H1 (cell line): ENCODE measurements around the gene VGLL4. TPM values are rescaled to one million over a fixed set of nuclear protein-coding genes. Genes with fewer than 3 reads are reported as not detected.

ENCODE experiments used
- CTCF ChIA-PET: fragments of 300-600 bp; sonication (Branson Sonifier 250); formaldehyde crosslinking; loops from one replicate; lab custom pipeline; 2021; ENCODE audit not compliant: partially characterized antibody; lab: Charles Lee
- POLR2A ChIA-PET: fragments of 300-600 bp; sonication (Branson Sonifier 250); formaldehyde crosslinking; loops from one replicate; lab custom pipeline; 2021; ENCODE audit warnings: inconsistent platforms; ENCODE audit not compliant: partially characterized antibody; lab: Charles Lee
- DNase-seq, 2 experiments: peaks; one replicate each; pipeline versions ENCODE4 v3.0.0 to v3.0.0-alpha.2; 2010 to 2022; ENCODE audit warnings: low spot score in 2 of 2, low read depth in 1 of 2, mixed read lengths in 1 of 2
- FAIRE-seq: peaks from 2 replicates; lab custom pipeline; 2011; peaks lifted over from hg19 to GRCh38; lab: Jason Lieb, UNC
- H2AFZ ChIP-seq: 2 replicates; pipeline ENCODE4 v1.8.1; 2012; ENCODE audit warnings: low read length, inconsistent platforms
- H2AK5ac ChIP-seq: 2 replicates; pipeline ENCODE4 v1.6.1; 2013; ENCODE audit warnings: low read depth, low read length
- H2BK120ac ChIP-seq: replicated peaks from 2 replicates; pipeline ENCODE3; 2013; ENCODE audit warnings: low read depth, low read length, inconsistent platforms
- H2BK12ac ChIP-seq: 2 replicates; pipeline ENCODE4 v1.6.1; 2013; ENCODE audit warnings: low read depth, low read length
- H2BK15ac ChIP-seq: 2 replicates; pipeline ENCODE4 v1.6.1; 2013; ENCODE audit warnings: low read length
- H2BK20ac ChIP-seq: 2 replicates; pipeline ENCODE4 v1.6.1; 2013; ENCODE audit warnings: low read length
- H2BK5ac ChIP-seq: 2 replicates; pipeline ENCODE4 v1.6.1; 2013; ENCODE audit warnings: low read depth, low read length
- H3K14ac ChIP-seq: 2 replicates; pipeline ENCODE4 v1.6.1; 2013; ENCODE audit warnings: inconsistent platforms; ENCODE audit not compliant: insufficient read length
- H3K18ac ChIP-seq: 2 replicates; pipeline ENCODE4 v1.6.1; 2013; ENCODE audit warnings: low read length; ENCODE audit errors: extremely low read depth
- H3K23ac ChIP-seq: 2 replicates; pipeline ENCODE4 v1.6.1; 2013; ENCODE audit warnings: inconsistent platforms; ENCODE audit not compliant: insufficient read length
- H3K23me2 ChIP-seq: 2 replicates; pipeline ENCODE4 v1.6.1; 2013; ENCODE audit warnings: low read depth, low read length
- H3K27ac ChIP-seq: 2 replicates; pipeline ENCODE4 v1.6.1; 2011; ENCODE audit warnings: low read depth, low read length, inconsistent platforms
- H3K27me3 ChIP-seq, 4 experiments: replicated peaks in 1 of 4; 1 replicate in 1 of 4; 2 replicates in 3 of 4; pipeline versions ENCODE4 v1.6.1 to v1.8.1; 2011 to 2013; ENCODE audit warnings: low read length in 3 of 4, mild to moderate bottlenecking in 3 of 4, inconsistent platforms in 2 of 4, mixed read lengths in 2 of 4, moderate library complexity in 1 of 4; ENCODE audit not compliant: control insufficient read depth in 3 of 4, insufficient read depth in 3 of 4; ENCODE audit errors: extremely low read depth in 1 of 4
- H3K36me3 ChIP-seq, 4 experiments: 2 replicates each; pipeline versions ENCODE4 v1.6.1 to v1.8.1; 2011 to 2013; ENCODE audit warnings: mild to moderate bottlenecking in 4 of 4, low read length in 3 of 4, moderate library complexity in 2 of 4, control low read depth in 1 of 4, inconsistent platforms in 1 of 4; ENCODE audit not compliant: insufficient read depth in 4 of 4, control insufficient read depth in 2 of 4
- H3K4ac ChIP-seq: replicated peaks from 2 replicates; pipeline ENCODE3; 2013; ENCODE audit warnings: low read length, low read depth, mixed read lengths, inconsistent platforms; ENCODE audit not compliant: insufficient read length
- H3K4me1 ChIP-seq, 4 experiments: replicated peaks in 1 of 4; 1 replicate in 1 of 4; 2 replicates in 3 of 4; pipeline versions ENCODE4 v1.6.1 to v1.8.1; 2011 to 2013; ENCODE audit warnings: low read length in 3 of 4, inconsistent platforms in 2 of 4, mixed read lengths in 1 of 4; ENCODE audit not compliant: insufficient read depth in 4 of 4, control insufficient read depth in 3 of 4
- H3K4me2 ChIP-seq, 2 experiments: 2 replicates each; pipeline versions ENCODE4 v1.6.1 to v1.8.1; 2011 to 2013; ENCODE audit warnings: low read depth in 2 of 2, low read length in 2 of 2, control low read depth in 1 of 2, inconsistent platforms in 1 of 2, mild to moderate bottlenecking in 1 of 2; ENCODE audit not compliant: insufficient read depth in 1 of 2
- H3K4me3 ChIP-seq, 4 experiments: fragments of 200-600, 300-600 bp in 1 of 4; sonication (generic), shearing (Covaris generic), sonication (Bioruptor Twin) in 1 of 4; 2 replicates each; pipeline versions ENCODE4 v1.5.1 to v1.8.1; 2011 to 2016; ENCODE audit warnings: low read length in 4 of 4, low read depth in 3 of 4, control low read depth in 2 of 4, inconsistent platforms in 2 of 4, mild to moderate bottlenecking in 2 of 4, mixed read lengths in 1 of 4, moderate library complexity in 1 of 4; ENCODE audit not compliant: insufficient read depth in 2 of 4; ENCODE audit errors: extremely low read depth in 1 of 4
- H3K56ac ChIP-seq: replicated peaks from 2 replicates; pipeline ENCODE3; 2013; ENCODE audit warnings: low read depth, mild to moderate bottlenecking, mixed read lengths, low read length, inconsistent platforms; ENCODE audit not compliant: insufficient read length
- H3K79me1 ChIP-seq: 2 replicates; pipeline ENCODE4 v1.6.1; 2013; ENCODE audit warnings: low read depth, low read length, control low read depth
- H3K79me2 ChIP-seq, 2 experiments: 2 replicates each; pipeline versions ENCODE4 v1.6.1 to v1.8.1; 2012 to 2013; ENCODE audit warnings: low read length in 2 of 2, mild to moderate bottlenecking in 2 of 2, inconsistent platforms in 1 of 2; ENCODE audit not compliant: insufficient read depth in 2 of 2, control insufficient read depth in 1 of 2
- H3K9ac ChIP-seq, 4 experiments: replicated peaks in 1 of 4; 1 replicate in 1 of 4; 2 replicates in 3 of 4; pipeline versions ENCODE4 v1.6.1 to v1.8.1; 2011 to 2013; ENCODE audit warnings: low read depth in 3 of 4, low read length in 3 of 4, control low read depth in 2 of 4, mild to moderate bottlenecking in 2 of 4, moderate library complexity in 2 of 4, inconsistent platforms in 1 of 4; ENCODE audit errors: extremely low read depth in 1 of 4
- H3K9me3 ChIP-seq, 2 experiments: 2 replicates each; pipeline versions ENCODE4 v1.6.1 to v1.8.1; 2012 to 2013; ENCODE audit warnings: mild to moderate bottlenecking in 2 of 2, moderate library complexity in 2 of 2, control low read depth in 1 of 2, inconsistent platforms in 1 of 2, low read depth in 1 of 2, low read length in 1 of 2, mixed read lengths in 1 of 2; ENCODE audit not compliant: insufficient read depth in 2 of 2
- H4K20me1 ChIP-seq, 2 experiments: replicated peaks in 1 of 2; 2 replicates each; pipeline versions ENCODE3 to v1.8.1; 2011 to 2013; ENCODE audit warnings: inconsistent platforms in 2 of 2, low read length in 2 of 2, mild to moderate bottlenecking in 1 of 2; ENCODE audit not compliant: insufficient read depth in 2 of 2, control insufficient read depth in 1 of 2
- H4K5ac ChIP-seq: 2 replicates; pipeline ENCODE4 v1.6.1; 2013; ENCODE audit warnings: low read length, low read depth, mixed read lengths, inconsistent platforms; ENCODE audit not compliant: insufficient read length
- H4K8ac ChIP-seq: 2 replicates; pipeline ENCODE4 v1.8.0; 2013; ENCODE audit warnings: mild to moderate bottlenecking, moderate library complexity, low read length, inconsistent platforms; ENCODE audit not compliant: insufficient read depth; ENCODE audit errors: extremely low read depth
- H4K91ac ChIP-seq: replicated peaks from 2 replicates; pipeline ENCODE3; 2013; ENCODE audit warnings: low read length, mixed read lengths, inconsistent platforms; ENCODE audit not compliant: insufficient read length
- CBX5 ChIP-seq: fragments of 300-800, 300-1000 bp; sonication (generic); IDR thresholded peaks from 2 replicates; pipeline ENCODE4 v1.7.1; 2016; ENCODE audit warnings: antibody characterized with exemption, low read length, low read depth
- CTCF ChIP-seq, 3 experiments: IDR thresholded peaks; 1 replicate in 2 of 3; 2 replicates in 1 of 3; pipeline versions ENCODE4 v1.5.1 to v1.6.1; 2011; ENCODE audit warnings: low read length in 3 of 3, mild to moderate bottlenecking in 3 of 3, inconsistent platforms in 2 of 3, low read depth in 1 of 3, moderate library complexity in 1 of 3; ENCODE audit not compliant: insufficient read depth in 1 of 3; ENCODE audit errors: control extremely low read depth in 1 of 3
- POLR2AphosphoS5 ChIP-seq: IDR thresholded peaks from 2 replicates; pipeline ENCODE4 v1.6.1; 2011; ENCODE audit warnings: low read depth, low read length
- RAD21 ChIP-seq, 2 experiments: IDR thresholded peaks in 1 of 2; conservative IDR thresholded peaks in 1 of 2; 2 replicates each; pipeline ENCODE4 v1.6.1; 2011; ENCODE audit warnings: low read depth in 2 of 2, low read length in 2 of 2, improper control_type of control experiment in 1 of 2, inconsistent platforms in 1 of 2, mild to moderate bottlenecking in 1 of 2, moderate library complexity in 1 of 2
- SIN3A ChIP-seq, 2 experiments: IDR thresholded peaks in 1 of 2; conservative IDR thresholded peaks in 1 of 2; 2 replicates each; pipeline ENCODE4 v1.6.1; 2011 to 2012; ENCODE audit warnings: low read length in 2 of 2, improper control_type of control experiment in 1 of 2, low read depth in 1 of 2, mild to moderate bottlenecking in 1 of 2
- SIRT6 ChIP-seq: IDR thresholded peaks from one replicate; pipeline ENCODE4 v1.7.1; 2012; ENCODE audit warnings: low read length, inconsistent platforms
- TAF1 ChIP-seq: IDR thresholded peaks from 2 replicates; pipeline ENCODE4 v1.6.1; 2011; ENCODE audit warnings: mild to moderate bottlenecking, low read depth, low read length
- WGBS, 2 experiments: shearing (Covaris generic) in 1 of 2; methylation state at CpG; one replicate each; pipeline versions ENCODE4 v1.1.6 to v1.1.7; 2013 to 2015; ENCODE audit warnings: low lambda C conversion rate in 2 of 2, mixed read lengths in 2 of 2, inconsistent platforms in 1 of 2, low coverage in 1 of 2, missing lambda C conversion rate in 1 of 2; ENCODE audit not compliant: insufficient replicate concordance in 2 of 2, insufficient coverage in 1 of 2, insufficient read length in 1 of 2; ENCODE audit errors: extremely low coverage in 1 of 2, missing lambda C conversion rate in 1 of 2; 5-methylcytosine and 5-hydroxymethylcytosine counted together
- polyA plus RNA-seq, 7 experiments: library from polyadenylated mRNA; depleted of rRNA in 3 of 7; stranded (reverse) in 5 of 7; unstranded in 2 of 7; fragments of >200 nt in 5 of 7; fragments of 200-250 nt in 2 of 7; gene quantifications; 1 replicate in 5 of 7; 2 replicates in 1 of 7; 4 replicates in 1 of 7; pipeline versions ENCODE4 v1.2.1 to v1.2.3, GENCODE V29; 2011 to 2013; ENCODE audit warnings: missing spikeins in 2 of 7, mixed read lengths in 2 of 7
- total RNA-seq: library from RNA; stranded (reverse); fragmentation: NEBNext Ultra II Directional; extraction: Animal tissue kit (Norgen Biotek cat#: 25700); gene quantifications from 2 replicates; pipeline ENCODE4 v1.2.1, GENCODE V29; 2021
- TF ChIP-seq, protein P1 (sequence below): IDR thresholded peaks from 2 replicates; pipeline ENCODE4 v1.6.1; 2011; ENCODE audit warnings: low read length, improper control_type of control experiment

The VGLL4 gene
- total and polyA plus RNA-seq, 2 of the 8 experiments (the other 6 are each of a cell fraction or from before 2014, with no cell fraction given), result 45.1 to 50.0 TPM

GRCh38 chr3:11679964-11680363 is 36.2 kb upstream of the VGLL4 start:
- H2AFZ ChIP-seq, result no peak overlapping the region
- H3K23me2 ChIP-seq, result no peaks in the 10 kb centered on the region
- H3K4me2 ChIP-seq, result no peak overlapping the region
- no peak overlapping the region for H3K9ac ChIP-seq
- H3K79me2 ChIP-seq, result no peaks in the 10 kb centered on the region
- WGBS, 2 experiments, result 97% methylated on average over 5 of the region's 5 CpGs; no CpG with 5 or more reads in 1 of the 2 experiments
- no peak overlapping the region for H3K18ac ChIP-seq
- 0 out of 2 replicates have a peak overlapping the region, but pooled peaks have one; percentile 60 for H2BK12ac ChIP-seq
- ChIA-PET CTCF (interaction anchor here (0.6 to 1.4 kb wide), 4 partner anchors 18 to 137 kb away, joined by 3 to 4 read pairs (median 4); no protein-coding TSS in a partner anchor), POLR2A (no interaction called here)
- no peak overlapping the region for H3K23ac ChIP-seq
- DNase-seq, result no peak
- no peak overlapping the region for H3K27ac ChIP-seq
- peak overlapping the region; percentile 40 for H2BK5ac ChIP-seq
- peak overlapping the region; percentile 76; the same call in 1 of the 2 replicates for H2AK5ac ChIP-seq
- no peak overlapping the region for H3K56ac ChIP-seq
- FAIRE-seq, result no peak
- no peaks in the 10 kb centered on the region for H4K20me1 ChIP-seq
- no peaks in the 10 kb centered on the region for H3K36me3 ChIP-seq
- H3K27me3 ChIP-seq, result no peaks in the 10 kb centered on the region
- no peaks in the 10 kb centered on the region for H3K4me1 ChIP-seq
- no peaks in the 10 kb centered on the region for H3K9me3 ChIP-seq
- H3K14ac ChIP-seq, result no peak overlapping the region
- H3K79me1 ChIP-seq, result peaks cover 2% of the 10 kb centered on the region; the same call in 1 of the 2 replicates
- H4K91ac ChIP-seq, result no peak overlapping the region
- H3K4me3 ChIP-seq, result no peak overlapping the region
- H3K4ac ChIP-seq, result no peak overlapping the region
- H4K8ac ChIP-seq, result no peak overlapping the region
- H2BK15ac ChIP-seq, result no peak overlapping the region
- H2BK120ac ChIP-seq, result no peak overlapping the region
- H4K5ac ChIP-seq, result no peak overlapping the region
- no peak overlapping the region for H2BK20ac ChIP-seq
- TF ChIP-seq SIN3A (conservative IDR thresholded peaks at IDR 0.05 in 1 of 2, IDR thresholded peaks at IDR 0.05 in 1 of 2; ENCODE audit: low read depth in 1 of 2, low read length in 2 of 2) (no peak), RAD21 (IDR thresholded peaks at IDR 0.05 in 1 of 2, conservative IDR thresholded peaks at IDR 0.05 in 1 of 2; ENCODE audit: low read depth in 2 of 2, low read length in 2 of 2) (no peak), SIRT6 (no peak), TAF1 (no peak), POLR2AphosphoS5 (no peak), CTCF (IDR thresholded peaks at IDR 0.05; ENCODE audit: control extremely low read depth in 1 of 3, insufficient read depth in 1 of 3, low read depth in 1 of 3, low read length in 3 of 3) (no peak), CBX5 (no peak)
- TF ChIP-seq, protein P1, sequence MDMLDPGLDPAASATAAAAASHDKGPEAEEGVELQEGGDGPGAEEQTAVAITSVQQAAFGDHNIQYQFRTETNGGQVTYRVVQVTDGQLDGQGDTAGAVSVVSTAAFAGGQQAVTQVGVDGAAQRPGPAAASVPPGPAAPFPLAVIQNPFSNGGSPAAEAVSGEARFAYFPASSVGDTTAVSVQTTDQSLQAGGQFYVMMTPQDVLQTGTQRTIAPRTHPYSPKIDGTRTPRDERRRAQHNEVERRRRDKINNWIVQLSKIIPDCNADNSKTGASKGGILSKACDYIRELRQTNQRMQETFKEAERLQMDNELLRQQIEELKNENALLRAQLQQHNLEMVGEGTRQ, result no peak
